GM12878 (cell line): Measurements from ENCODE around the gene XPO5.

Experiments
- EZH2 ChIP-seq: IDR thresholded peaks from 2 replicates; pipeline ENCODE4 v1.6.1; 2012; ENCODE audit warnings: low read depth, mild to moderate bottlenecking, control low read depth, inconsistent platforms, low read length, borderline replicate concordance; ENCODE audit not compliant: control insufficient read depth
- FOXK2 ChIP-seq: fragments of 450-650 bp; IDR thresholded peaks from 2 replicates; pipeline ENCODE4 v1.6.1; 2017; ENCODE audit warnings: mild to moderate bottlenecking, moderate library complexity
- FOXM1 ChIP-seq: IDR thresholded peaks from 2 replicates; pipeline ENCODE4 v1.6.1; 2012; ENCODE audit warnings: low read depth, mild to moderate bottlenecking, inconsistent platforms, low read length, moderate library complexity
- MXI1 ChIP-seq: fragments of 150-350 bp; IDR thresholded peaks from 2 replicates; pipeline ENCODE4 v1.6.1; 2011; ENCODE audit warnings: low read depth, mild to moderate bottlenecking, inconsistent platforms, low read length, improper control_type of control experiment
- POLR2A ChIP-seq: IDR thresholded peaks from 2 replicates; pipeline ENCODE4 v1.6.1; 2011; ENCODE audit warnings: low read depth, mild to moderate bottlenecking, low read length
- RUNX3 ChIP-seq: IDR thresholded peaks from 2 replicates; pipeline ENCODE4 v1.6.1; 2012; ENCODE audit warnings: low read length, inconsistent platforms
- SMC3 ChIP-seq: IDR thresholded peaks from 2 replicates; pipeline ENCODE4 v1.6.1; 2011; ENCODE audit warnings: low read length, improper control_type of control experiment, borderline replicate concordance
- TF ChIP-seq, protein P1 (sequence below), 3 experiments: IDR thresholded peaks in 2 of 3; conservative IDR thresholded peaks in 1 of 3; 2 replicates each; pipeline ENCODE4 v1.5.1; 2011; ENCODE audit warnings: low read depth in 3 of 3, low read length in 3 of 3, mild to moderate bottlenecking in 3 of 3, control low read depth in 2 of 3, moderate library complexity in 2 of 3, inconsistent platforms in 1 of 3, mixed read lengths in 1 of 3; ENCODE audit not compliant: control insufficient read depth in 2 of 3, insufficient read depth in 1 of 3; ENCODE audit errors: extremely low read depth in 1 of 3

DNA sequence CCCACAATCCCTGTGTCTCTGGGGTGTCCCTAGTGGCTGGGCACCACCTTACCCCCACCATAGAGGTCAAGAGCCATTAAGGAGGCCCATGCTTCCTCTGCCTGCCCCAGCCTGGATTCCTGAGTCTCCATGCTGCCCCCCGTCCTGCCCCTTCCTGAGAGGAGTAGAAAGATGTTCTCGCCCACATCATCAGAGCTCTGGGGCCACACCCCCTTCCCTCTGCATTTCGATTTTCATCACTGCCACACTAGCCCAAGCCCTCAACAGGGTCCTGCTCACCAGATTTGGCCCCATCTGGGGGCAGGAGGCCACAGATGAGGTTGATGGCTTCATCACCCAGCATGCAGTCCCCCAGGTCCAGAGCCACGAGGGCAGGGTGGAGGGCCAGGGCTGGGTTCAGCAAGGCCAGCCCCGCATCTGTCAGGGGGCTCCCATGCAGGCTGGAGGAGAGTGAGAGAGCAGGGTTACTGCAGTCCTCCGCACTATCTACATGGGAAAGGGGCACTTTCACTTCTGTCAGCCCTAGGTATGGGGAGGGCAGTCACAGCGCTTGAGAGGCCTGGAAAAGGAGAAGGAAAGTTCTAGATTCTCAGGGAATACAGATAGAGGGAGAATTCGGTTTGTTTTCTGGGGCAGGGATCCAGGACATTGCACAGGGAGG, 67.2 kb downstream of the XPO5 start:
- TF ChIP-seq FOXK2: no peak
- TF ChIP-seq EZH2: no peak
- no peak for TF ChIP-seq RUNX3
- TF ChIP-seq POLR2A: no peak
- TF ChIP-seq, protein P1, sequence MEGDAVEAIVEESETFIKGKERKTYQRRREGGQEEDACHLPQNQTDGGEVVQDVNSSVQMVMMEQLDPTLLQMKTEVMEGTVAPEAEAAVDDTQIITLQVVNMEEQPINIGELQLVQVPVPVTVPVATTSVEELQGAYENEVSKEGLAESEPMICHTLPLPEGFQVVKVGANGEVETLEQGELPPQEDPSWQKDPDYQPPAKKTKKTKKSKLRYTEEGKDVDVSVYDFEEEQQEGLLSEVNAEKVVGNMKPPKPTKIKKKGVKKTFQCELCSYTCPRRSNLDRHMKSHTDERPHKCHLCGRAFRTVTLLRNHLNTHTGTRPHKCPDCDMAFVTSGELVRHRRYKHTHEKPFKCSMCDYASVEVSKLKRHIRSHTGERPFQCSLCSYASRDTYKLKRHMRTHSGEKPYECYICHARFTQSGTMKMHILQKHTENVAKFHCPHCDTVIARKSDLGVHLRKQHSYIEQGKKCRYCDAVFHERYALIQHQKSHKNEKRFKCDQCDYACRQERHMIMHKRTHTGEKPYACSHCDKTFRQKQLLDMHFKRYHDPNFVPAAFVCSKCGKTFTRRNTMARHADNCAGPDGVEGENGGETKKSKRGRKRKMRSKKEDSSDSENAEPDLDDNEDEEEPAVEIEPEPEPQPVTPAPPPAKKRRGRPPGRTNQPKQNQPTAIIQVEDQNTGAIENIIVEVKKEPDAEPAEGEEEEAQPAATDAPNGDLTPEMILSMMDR (IDR thresholded peaks at IDR 0.05 in 2 of 3, conservative IDR thresholded peaks at IDR 0.05 in 1 of 3; ENCODE audit: control insufficient read depth in 2 of 3, extremely low read depth in 1 of 3, insufficient read depth in 1 of 3, low read depth in 3 of 3, low read length in 3 of 3): peak in 1 of 3 experiments; percentile 11; a peak in 1 of 6 replicates
- no peak for TF ChIP-seq MXI1
- no peak for TF ChIP-seq SMC3
- TF ChIP-seq FOXM1: no peak
